Aorta (tissue), 5 donors: Measurements from ENCODE around the gene GUCY1A2. TPM values are rescaled to one million over a fixed set of nuclear protein-coding genes. Genes with fewer than 3 reads are reported as not detected.

Experiments
- ATAC-seq: fragments of 200-7000 bp; cut with Tn5 transposase; one replicate; pipeline ENCODE4 v1.9.1; 2022; ENCODE audit warnings: moderate library complexity; ENCODE audit not compliant: low FRiP score
- DNase-seq, 2 donors: peaks; one replicate each; pipeline ENCODE4 v3.0.0-alpha.2; 2020
- H3K27ac ChIP-seq, 2 donors: one replicate each; pipeline ENCODE4 v1.5.1; 2013; ENCODE audit warnings: low read length in 2 of 2, mild to moderate bottlenecking in 2 of 2, moderate library complexity in 2 of 2, control low read depth in 1 of 2, inconsistent platforms in 1 of 2, low read depth in 1 of 2
- H3K27me3 ChIP-seq, 2 donors: one replicate each; pipeline ENCODE4 v1.6.1; 2013; ENCODE audit warnings: control low read depth in 1 of 2, low read length in 1 of 2, mild to moderate bottlenecking in 1 of 2, moderate library complexity in 1 of 2; ENCODE audit not compliant: insufficient read depth in 2 of 2, control insufficient read depth in 1 of 2
- H3K36me3 ChIP-seq, 2 donors: one replicate each; pipeline ENCODE4 v1.6.1; 2013; ENCODE audit warnings: control low read depth in 1 of 2, low read length in 1 of 2, mild to moderate bottlenecking in 1 of 2; ENCODE audit not compliant: insufficient read depth in 2 of 2, control insufficient read depth in 1 of 2
- H3K4me1 ChIP-seq, 2 donors: one replicate each; pipeline ENCODE4 v1.6.1; 2013; ENCODE audit warnings: low read length in 2 of 2, control low read depth in 1 of 2, mild to moderate bottlenecking in 1 of 2, moderate library complexity in 1 of 2; ENCODE audit not compliant: insufficient read depth in 2 of 2, control insufficient read depth in 1 of 2
- H3K4me3 ChIP-seq, 2 donors: one replicate each; pipeline ENCODE4 v1.5.1; 2013; ENCODE audit warnings: low read length in 2 of 2, control low read depth in 1 of 2, mild to moderate bottlenecking in 1 of 2
- H3K9me3 ChIP-seq: one replicate; pipeline ENCODE4 v1.6.1; 2013; ENCODE audit warnings: mild to moderate bottlenecking, low read length; ENCODE audit not compliant: control insufficient read depth
- WGBS, 2 donors: extraction: QIAGEN DNeasy Blood & Tissue Kit; methylation state at CpG; one replicate each; pipeline ENCODE4 v1.1.7; 2013; 5-methylcytosine and 5-hydroxymethylcytosine counted together
- intact Hi-C, 2 donors: fragments of 100-400 bp; cut with DNase I; formaldehyde crosslinking; loops; one replicate each; pipeline versions ENCODE4 v1.14.2 to v1.15.0; 2022
- polyA plus RNA-seq, 2 donors: library from polyadenylated mRNA; stranded (reverse); fragments of 200-250 nt; gene quantifications; one replicate each; pipeline ENCODE4 v1.2.3, GENCODE V29; 2013
- total RNA-seq, 2 donors: library from RNA; stranded (reverse); fragmentation: NEBNext Ultra II Directional; extraction: Animal tissue kit (Norgen Biotek cat#: 25700); gene quantifications; one replicate each; pipeline ENCODE4 v1.2.1, GENCODE V29; 2021
- donor health status: healthy with polysubstance abuse.
- donor health status: Bipolar disorder and iron deficiency.
- donor health status: DM: no; HTN: no; CAD: no.
- donor health status: DM: no; HTN: no; CAD: no.
- donor health status: DM: yes; HTN: yes; CAD: no.

The GUCY1A2 gene
- total and polyA plus RNA-seq, 4 donors: 0.75 to 37.9 (median 4.4) TPM

DNA sequence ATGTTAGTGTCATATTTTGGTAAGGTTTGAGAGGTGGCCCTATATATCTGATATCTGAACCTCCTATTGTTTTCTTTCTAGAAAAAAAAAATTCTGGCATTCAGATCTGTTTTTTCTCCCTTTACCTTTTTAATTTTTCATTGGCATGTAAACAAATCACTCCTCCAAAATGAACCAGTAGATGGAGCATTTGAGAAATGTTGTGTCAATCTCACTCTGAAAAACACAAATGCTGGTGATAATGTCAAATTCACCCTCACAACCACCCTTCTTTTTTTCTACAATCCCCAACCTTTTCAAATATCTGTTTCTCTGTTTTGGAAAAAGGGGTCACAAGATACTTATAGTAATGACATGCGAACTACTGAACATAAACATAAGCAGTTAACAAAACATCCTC lies 9.1 kb downstream of the GUCY1A2 start:
- Histone ChIP-seq H3K27ac (no peak overlapping the region), H3K27me3 (no peaks in the 10 kb centered on the region), H3K4me1 (no peaks in the 10 kb centered on the region), H3K9me3 (no peaks in the 10 kb centered on the region), H3K36me3 (no peaks in the 10 kb centered on the region), H3K4me3 (no peak overlapping the region)
- ATAC-seq: no peak
- intact Hi-C loops: no loop called here
- WGBS, 2 donors: 96 to 100% methylated on average over 1 of the region's 1 CpG
- DNase-seq: no peak

- Histone ChIP-seq H3K36me3 (no peaks in the 10 kb centered on the region), H3K4me1 (no peaks in the 10 kb centered on the region), H3K9me3 (no peaks in the 10 kb centered on the region), H3K4me3 (no peak overlapping the region), H3K27me3 (no peaks in the 10 kb centered on the region), H3K27ac (no peak overlapping the region)
- ATAC-seq (no peak), DNase-seq (no peak)
- intact Hi-C loops: no loop called here
- WGBS, 2 donors: 62 to 66% methylated on average over 2 of the region's 2 CpGs
Observed at GRCh38 chr11:107006076-107006833, 12.0 kb downstream of the GUCY1A2 start.

DNA sequence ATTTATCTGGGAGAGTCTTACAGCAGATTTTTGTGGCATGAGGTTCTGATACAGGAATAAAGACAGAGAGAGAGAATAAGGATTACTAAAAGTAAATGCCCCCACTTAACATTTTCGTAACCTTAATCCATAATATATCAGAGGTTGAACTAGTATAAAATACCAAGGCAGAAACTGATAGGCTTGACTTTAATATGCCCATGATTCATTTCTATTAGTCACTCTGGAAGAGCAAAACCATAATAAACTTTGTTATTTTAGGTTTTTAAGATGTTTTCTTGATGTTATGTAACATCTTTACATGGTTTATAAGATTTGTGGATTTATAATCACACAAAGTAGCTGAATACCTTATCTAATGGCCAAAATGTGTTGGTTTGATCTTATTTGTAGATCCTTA lies 19.1 kb downstream of the GUCY1A2 start:
- Histone ChIP-seq H3K9me3 (no peaks in the 10 kb centered on the region), H3K27me3 (no peaks in the 10 kb centered on the region)
- ATAC-seq: no peak

GRCh38 chr11:106998916-106999188 lies 19.4 kb downstream of the GUCY1A2 start:
- Histone ChIP-seq H3K27ac (no peak overlapping the region), H3K4me3 (no peak overlapping the region), H3K27me3 (no peaks in the 10 kb centered on the region), H3K9me3 (no peaks in the 10 kb centered on the region), H3K4me1 (no peaks in the 10 kb centered on the region), H3K36me3 (no peaks in the 10 kb centered on the region)
- DNase-seq (no peak), ATAC-seq (no peak)
- WGBS, 2 donors: 72 to 84% methylated on average over 4 of the region's 4 CpGs
- intact Hi-C loops: no loop called here

More for the DNA sequence above, 19.1 kb downstream of the GUCY1A2 start:
- no peak overlapping the region for H3K4me3 ChIP-seq
- H3K4me1 ChIP-seq: no peaks in the 10 kb centered on the region
- intact Hi-C loops: no loop called here
- WGBS, 2 donors: 96 to 98% methylated on average over 1 of the region's 1 CpG
- no peaks in the 10 kb centered on the region for H3K36me3 ChIP-seq
- H3K27ac ChIP-seq: no peak overlapping the region
- no peak for DNase-seq

DNA sequence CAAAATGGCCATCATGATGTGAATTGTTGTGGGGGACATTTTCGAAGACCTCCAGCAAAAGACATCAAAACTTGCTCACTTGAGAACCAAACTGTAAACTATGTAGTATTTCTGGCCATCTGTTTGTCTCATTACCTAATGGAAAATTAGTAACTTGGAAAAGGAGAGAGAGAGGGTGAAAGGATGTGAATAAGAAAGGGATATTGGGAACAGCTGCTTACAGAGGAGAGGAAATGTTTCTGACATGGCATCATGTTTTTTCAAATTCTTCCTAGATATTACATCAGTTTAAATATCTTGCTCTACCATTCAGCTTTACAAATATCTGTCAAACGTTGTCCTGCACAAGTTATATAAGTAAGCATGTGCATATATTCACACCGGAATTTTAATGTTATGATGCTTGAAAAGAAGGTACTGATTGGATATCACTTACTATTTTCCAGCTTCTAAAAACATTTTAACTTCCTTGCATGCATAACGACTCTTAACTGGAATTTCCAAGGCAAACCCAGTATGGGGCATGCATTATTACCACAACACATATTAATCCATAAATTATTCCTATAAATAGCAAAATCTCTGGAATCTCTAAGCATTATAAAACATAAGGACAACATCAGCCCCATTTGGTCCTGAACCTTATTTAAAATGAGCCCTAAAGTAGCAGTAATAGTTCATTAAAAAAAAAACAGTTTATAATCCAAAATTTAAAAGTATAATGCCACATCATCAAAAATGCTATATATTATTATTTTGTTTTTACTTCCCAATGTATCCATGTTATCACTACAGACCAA lies 20.0 kb downstream of the GUCY1A2 start:
- H3K4me3 ChIP-seq: no peak overlapping the region
- DNase-seq: no peak
- H3K9me3 ChIP-seq: no peaks in the 10 kb centered on the region
- ATAC-seq: no peak
- H3K27me3 ChIP-seq: no peaks in the 10 kb centered on the region
- intact Hi-C loops: no loop called here
- H3K4me1 ChIP-seq: no peaks in the 10 kb centered on the region
- no peak overlapping the region for H3K27ac ChIP-seq
- H3K36me3 ChIP-seq: no peaks in the 10 kb centered on the region
- 34 to 37% methylated on average over 4 of the region's 4 CpGs for WGBS, 2 donors

GRCh38 chr11:106997227-106997626 lies 21.0 kb downstream of the GUCY1A2 start:
- ATAC-seq: no peak
- Histone ChIP-seq H3K4me3 (no peak overlapping the region), H3K9me3 (no peaks in the 10 kb centered on the region), H3K4me1 (no peaks in the 10 kb centered on the region), H3K27ac (no peak overlapping the region), H3K27me3 (no peaks in the 10 kb centered on the region), H3K36me3 (no peaks in the 10 kb centered on the region)
- intact Hi-C loops: no loop called here
- 95 to 99% methylated on average over 3 of the region's 3 CpGs for WGBS, 2 donors
- DNase-seq: no peak

GRCh38 chr11:106996691-106997090 lies 21.6 kb downstream of the GUCY1A2 start:
- ATAC-seq (no peak), DNase-seq (no peak)
- Histone ChIP-seq H3K36me3 (no peaks in the 10 kb centered on the region), H3K4me1 (no peaks in the 10 kb centered on the region), H3K9me3 (no peaks in the 10 kb centered on the region), H3K27ac (no peak overlapping the region), H3K4me3 (no peak overlapping the region), H3K27me3 (no peaks in the 10 kb centered on the region)
- WGBS, 2 donors: 78 to 85% methylated on average over 3 of the region's 3 CpGs
- intact Hi-C loops: no loop called here

DNA sequence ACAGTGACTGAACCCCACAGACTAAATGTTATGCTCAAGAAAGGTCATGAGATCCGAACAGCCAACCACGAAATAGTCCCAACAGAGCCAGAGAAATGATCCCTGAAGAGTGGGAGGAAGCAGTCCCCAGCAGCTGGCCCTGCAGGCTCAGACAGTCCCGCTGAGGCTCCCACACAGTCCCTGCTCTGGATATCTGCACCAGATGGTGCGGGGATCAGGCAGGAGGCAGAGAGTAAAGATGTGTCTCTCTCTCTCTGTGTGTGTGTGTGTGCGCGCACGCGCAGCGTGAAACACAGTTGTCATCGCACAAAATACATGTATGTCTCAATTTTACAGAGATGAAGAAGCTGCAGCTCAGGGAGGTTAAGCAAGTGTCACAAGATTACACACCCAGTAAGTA lies 27.9 kb downstream of the GUCY1A2 start:
- no peaks in the 10 kb centered on the region for H3K4me1 ChIP-seq
- no peak overlapping the region for H3K27ac ChIP-seq
- H3K36me3 ChIP-seq: no peaks in the 10 kb centered on the region
- H3K4me3 ChIP-seq: no peak overlapping the region
- DNase-seq (no peak), ATAC-seq (no peak)
- H3K27me3 ChIP-seq: no peaks in the 10 kb centered on the region
- 91 to 93% methylated on average over 10 of the region's 10 CpGs for WGBS, 2 donors
- H3K9me3 ChIP-seq: peaks cover 1% of the 10 kb centered on the region
- intact Hi-C loops: no loop called here

DNA sequence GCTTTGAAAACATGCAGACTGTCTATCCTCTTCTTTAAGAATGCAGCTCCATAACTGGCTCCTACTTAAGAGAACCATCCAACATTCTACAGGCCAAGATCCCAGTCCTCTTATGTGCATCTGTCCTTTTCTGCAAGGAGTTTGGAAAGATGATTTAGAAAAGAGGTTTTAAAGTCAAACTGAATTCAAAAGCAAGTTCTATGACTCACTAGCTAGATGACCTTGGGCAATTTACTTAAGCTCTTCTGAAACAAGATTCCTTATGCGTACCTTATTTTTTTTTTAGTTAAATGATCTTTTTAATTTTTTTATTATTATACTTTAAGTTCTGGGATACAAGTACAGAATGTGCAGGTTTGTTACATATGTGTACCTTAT lies 29.2 kb downstream of the GUCY1A2 start:
- Histone ChIP-seq H3K27ac (no peak overlapping the region), H3K4me1 (no peaks in the 10 kb centered on the region), H3K9me3 (peaks cover 1% of the 10 kb centered on the region), H3K27me3 (no peaks in the 10 kb centered on the region), H3K36me3 (no peaks in the 10 kb centered on the region), H3K4me3 (no peak overlapping the region)
- intact Hi-C loops: no loop called here
- ATAC-seq (no peak), DNase-seq (no peak)
- WGBS, 2 donors: 81 to 86% methylated on average over 1 of the region's 1 CpG
